Hepatocyte (in vitro differentiated cells): ENCODE data around the gene PRKAR1A.

Experiments used
- EZH2 ChIP-seq: fragments of 200-600 bp; sonication (generic); IDR thresholded peaks from 2 replicates; pipeline ENCODE4 v1.6.1; 2016; ENCODE audit warnings: antibody characterized with exemption, mild to moderate bottlenecking, borderline replicate concordance
- EZH2phosphoT487 ChIP-seq: fragments of 200-600 bp; sonication (generic); IDR thresholded peaks from one replicate; pipeline ENCODE4 v1.6.1; 2018; ENCODE audit warnings: antibody characterized with exemption, mild to moderate bottlenecking, low read depth, moderate library complexity; ENCODE audit not compliant: unreplicated experiment, severe bottlenecking
- TF ChIP-seq, protein P1 (sequence below): fragments of 200-600 bp; sonication (generic); IDR thresholded peaks from 2 replicates; pipeline ENCODE4 v1.5.1; 2016; ENCODE audit warnings: antibody characterized with exemption, mild to moderate bottlenecking; ENCODE audit not compliant: poor library complexity

DNA sequence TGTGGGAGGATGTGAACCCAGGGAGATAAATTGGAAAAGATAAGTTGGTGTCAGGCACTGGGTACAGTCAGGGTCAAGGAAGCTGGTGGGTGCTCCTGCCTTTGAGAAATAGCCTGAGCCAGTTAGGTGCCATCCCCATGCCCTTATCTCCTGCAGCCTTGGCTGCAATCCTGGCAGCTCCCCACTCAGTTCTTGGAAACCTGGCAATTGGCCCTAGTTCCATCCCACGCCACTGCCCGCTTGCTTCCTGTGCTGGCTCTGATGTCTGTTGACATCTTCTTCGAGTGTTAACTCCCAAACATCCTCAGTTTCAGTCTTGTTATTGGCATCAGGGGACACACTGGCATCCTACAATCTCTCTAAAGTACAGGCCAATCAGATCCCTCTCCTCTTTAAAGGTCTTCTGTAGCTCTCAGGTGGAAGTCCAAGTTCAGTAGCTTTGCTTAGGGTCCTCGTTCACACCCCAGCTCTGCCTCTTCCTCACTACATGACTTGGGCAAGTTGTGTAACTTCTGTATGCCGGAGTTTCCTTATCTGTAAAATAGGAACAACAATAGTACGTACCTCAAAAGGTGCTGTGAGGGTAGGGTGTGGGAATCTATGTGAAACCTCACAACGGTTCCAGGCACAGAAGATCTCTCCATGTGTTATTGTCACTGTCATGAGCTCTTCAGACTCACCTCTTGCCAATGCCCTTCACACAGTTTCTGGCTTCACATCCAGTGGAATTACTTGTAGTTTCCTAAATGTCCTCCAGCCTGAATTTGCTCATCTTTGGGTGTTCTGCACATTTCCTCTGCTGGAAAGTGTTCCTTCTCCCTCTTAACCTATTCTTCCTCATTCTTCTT lies 13.5 kb upstream of the PRKAR1A start:
- TF ChIP-seq EZH2phosphoT487: no peak
- TF ChIP-seq, protein P1, sequence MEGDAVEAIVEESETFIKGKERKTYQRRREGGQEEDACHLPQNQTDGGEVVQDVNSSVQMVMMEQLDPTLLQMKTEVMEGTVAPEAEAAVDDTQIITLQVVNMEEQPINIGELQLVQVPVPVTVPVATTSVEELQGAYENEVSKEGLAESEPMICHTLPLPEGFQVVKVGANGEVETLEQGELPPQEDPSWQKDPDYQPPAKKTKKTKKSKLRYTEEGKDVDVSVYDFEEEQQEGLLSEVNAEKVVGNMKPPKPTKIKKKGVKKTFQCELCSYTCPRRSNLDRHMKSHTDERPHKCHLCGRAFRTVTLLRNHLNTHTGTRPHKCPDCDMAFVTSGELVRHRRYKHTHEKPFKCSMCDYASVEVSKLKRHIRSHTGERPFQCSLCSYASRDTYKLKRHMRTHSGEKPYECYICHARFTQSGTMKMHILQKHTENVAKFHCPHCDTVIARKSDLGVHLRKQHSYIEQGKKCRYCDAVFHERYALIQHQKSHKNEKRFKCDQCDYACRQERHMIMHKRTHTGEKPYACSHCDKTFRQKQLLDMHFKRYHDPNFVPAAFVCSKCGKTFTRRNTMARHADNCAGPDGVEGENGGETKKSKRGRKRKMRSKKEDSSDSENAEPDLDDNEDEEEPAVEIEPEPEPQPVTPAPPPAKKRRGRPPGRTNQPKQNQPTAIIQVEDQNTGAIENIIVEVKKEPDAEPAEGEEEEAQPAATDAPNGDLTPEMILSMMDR: no peak
- TF ChIP-seq EZH2: no peak
